ENCODE results near the gene MSI2.

- TF ChIP-seq EZH2phosphoT487 (IDR thresholded peaks at IDR 0.05; ENCODE audit: insufficient read depth, low read depth) (no peak), EZH2 (IDR thresholded peaks at IDR 0.05; ENCODE audit: insufficient read depth, poor library complexity, severe bottlenecking) (no peak)
These were observed 250.4 kb downstream of the MSI2 start for GRCh38 chr17:57506774-57507127.

All from GM23248 (cell line).